HUES64 (cell line): ENCODE measurements around the gene SCRT2.

Experiments
- H3K27ac ChIP-seq: 2 replicates; pipeline ENCODE4 v1.7.0; 2013; ENCODE audit warnings: low read depth, low read length, inconsistent platforms
- H3K27me3 ChIP-seq: 2 replicates; pipeline ENCODE4 v1.6.1; 2013; ENCODE audit warnings: mild to moderate bottlenecking, low read length; ENCODE audit not compliant: insufficient read depth
- H3K36me3 ChIP-seq: 2 replicates; pipeline ENCODE4 v1.6.1; 2013; ENCODE audit warnings: mild to moderate bottlenecking, low read length; ENCODE audit not compliant: insufficient read depth
- H3K4me1 ChIP-seq: 2 replicates; pipeline ENCODE4 v1.6.1; 2013; ENCODE audit warnings: mild to moderate bottlenecking, low read length, moderate library complexity; ENCODE audit not compliant: insufficient read depth
- H3K4me3 ChIP-seq: 2 replicates; pipeline ENCODE4 v1.5.1; 2013; ENCODE audit warnings: mild to moderate bottlenecking, low read length, moderate library complexity
- H3K9ac ChIP-seq: 2 replicates; pipeline ENCODE4 v1.6.1; 2013; ENCODE audit warnings: mild to moderate bottlenecking, low read depth, low read length
- H3K9me3 ChIP-seq: 2 replicates; pipeline ENCODE4 v1.6.1; 2013; ENCODE audit warnings: low read depth, low read length; ENCODE audit not compliant: insufficient read depth
- WGBS: fragments of 150-250, 120-280 bp; methylation state at CpG from one replicate; pipeline ENCODE4 v1.1.7; 2013; ENCODE audit warnings: missing lambda C conversion rate; 5-methylcytosine and 5-hydroxymethylcytosine counted together

Gene SCRT2

GRCh38 chr20:687468-688203 lies 12.0 kb upstream of the SCRT2 start:
- WGBS: 93% methylated on average over 9 of the region's 9 CpGs
- H3K27me3 ChIP-seq: no peaks in the 10 kb centered on the region

GRCh38 chr20:684676-685319 lies 9.2 kb upstream of the SCRT2 start:
- H3K27ac ChIP-seq: no peak overlapping the region
- H3K4me3 ChIP-seq: no peak overlapping the region
- no peaks in the 10 kb centered on the region for H3K9me3 ChIP-seq
- 95% methylated on average over 2 of the region's 4 CpGs for whole genome bisulfite sequencing
- no peaks in the 10 kb centered on the region for H3K4me1 ChIP-seq
- H3K9ac ChIP-seq: no peak overlapping the region
- no peaks in the 10 kb centered on the region for H3K27me3 ChIP-seq
- no peaks in the 10 kb centered on the region for H3K36me3 ChIP-seq

More at GRCh38 chr20:687468-688203, 12.0 kb upstream of the SCRT2 start:
- H3K4me3 ChIP-seq: no peak overlapping the region
- no peak overlapping the region for H3K9ac ChIP-seq
- H3K36me3 ChIP-seq: no peaks in the 10 kb centered on the region
- H3K9me3 ChIP-seq: no peaks in the 10 kb centered on the region
- no peak overlapping the region for H3K27ac ChIP-seq
- no peaks in the 10 kb centered on the region for H3K4me1 ChIP-seq

DNA sequence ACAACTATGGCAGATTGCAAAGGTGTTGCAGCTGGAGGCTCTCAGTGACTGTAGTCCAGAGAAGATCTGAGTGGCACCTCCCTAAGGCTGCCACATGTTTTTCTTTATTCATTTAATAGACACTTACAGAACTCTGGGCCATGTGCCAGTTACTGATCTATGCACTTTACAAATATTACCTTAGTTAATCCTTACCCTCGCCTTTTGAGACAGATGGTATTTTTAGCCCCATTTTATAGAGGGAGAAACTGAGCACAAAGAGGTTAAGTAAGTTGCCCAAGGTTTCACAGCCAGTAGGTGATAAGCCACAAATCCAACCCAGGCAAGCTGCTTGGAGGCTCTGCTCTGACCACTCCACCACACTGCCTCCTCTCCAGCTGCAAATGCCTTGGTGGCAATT lies 6.5 kb upstream of the SCRT2 start:
- H3K9ac ChIP-seq: no peak overlapping the region
- H3K4me1 ChIP-seq: no peaks in the 10 kb centered on the region
- peaks cover 9% of the 10 kb centered on the region for H3K27me3 ChIP-seq
- no peaks in the 10 kb centered on the region for H3K9me3 ChIP-seq
- WGBS: 90% methylated on average over 1 of the region's 1 CpG
- H3K27ac ChIP-seq: no peak overlapping the region
- H3K36me3 ChIP-seq: no peaks in the 10 kb centered on the region
- H3K4me3 ChIP-seq: no peak overlapping the region

DNA sequence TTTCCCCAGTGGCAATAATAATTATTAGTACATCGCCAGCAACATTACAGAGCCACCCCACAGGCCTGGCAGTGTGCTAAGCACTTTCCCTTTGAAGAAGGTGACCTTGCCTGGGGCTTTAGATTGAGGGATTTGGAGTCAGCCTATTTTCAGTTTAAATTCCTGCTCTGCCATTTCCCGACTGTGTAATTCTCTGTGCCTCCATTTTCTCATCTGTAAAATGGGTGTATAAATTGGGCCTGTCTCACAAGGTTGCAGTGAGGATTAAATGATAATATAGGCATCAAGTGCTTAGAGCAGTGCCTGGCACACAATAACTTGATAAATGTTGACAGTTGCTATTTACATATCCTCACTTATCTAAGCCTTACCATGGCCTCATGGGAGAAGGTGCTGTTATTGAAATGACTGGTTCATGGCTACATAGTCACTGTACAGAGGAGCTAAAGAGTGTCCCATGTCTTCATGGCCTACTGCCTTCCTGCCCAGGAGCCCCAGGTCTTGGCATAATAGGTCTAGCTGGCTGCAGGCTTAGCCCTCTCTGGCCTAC lies 5.1 kb upstream of the SCRT2 start:
- Histone ChIP-seq H3K27ac (no peak overlapping the region), H3K36me3 (no peaks in the 10 kb centered on the region), H3K4me3 (no peak overlapping the region), H3K9ac (no peak overlapping the region), H3K4me1 (peaks cover 7% of the 10 kb centered on the region), H3K9me3 (no peaks in the 10 kb centered on the region), H3K27me3 (peaks cover 23% of the 10 kb centered on the region)
- 86% methylated on average over 2 of the region's 2 CpGs for WGBS

DNA sequence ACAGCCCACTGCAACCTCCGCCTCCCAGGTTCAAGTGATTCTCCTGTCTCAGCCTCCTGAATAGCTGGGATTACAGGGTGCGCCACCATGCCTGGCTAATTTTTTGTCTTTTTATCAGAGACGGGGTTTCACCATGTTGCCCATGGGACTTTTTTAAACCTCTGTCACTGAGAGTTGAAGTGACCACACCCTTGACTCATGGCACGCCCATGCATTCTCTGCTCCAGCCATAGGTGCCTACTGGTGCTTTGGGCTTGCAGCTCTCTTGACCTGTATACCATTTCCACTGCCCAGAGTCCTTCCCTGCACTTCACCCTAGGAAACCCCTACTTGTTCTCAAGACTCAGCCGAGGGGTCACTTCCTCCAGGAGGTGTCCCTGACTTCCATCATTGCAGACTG lies 2.4 kb upstream of the SCRT2 start:
- no peaks in the 10 kb centered on the region for H3K36me3 ChIP-seq
- no peak overlapping the region for H3K27ac ChIP-seq
- H3K4me3 ChIP-seq: no peak overlapping the region
- H3K27me3 ChIP-seq: peaks cover 47% of the 10 kb centered on the region
- no peaks in the 10 kb centered on the region for H3K9me3 ChIP-seq
- H3K9ac ChIP-seq: no peak overlapping the region
- H3K4me1 ChIP-seq: peaks cover 7% of the 10 kb centered on the region
- WGBS: 92% methylated on average over 5 of the region's 5 CpGs

DNA sequence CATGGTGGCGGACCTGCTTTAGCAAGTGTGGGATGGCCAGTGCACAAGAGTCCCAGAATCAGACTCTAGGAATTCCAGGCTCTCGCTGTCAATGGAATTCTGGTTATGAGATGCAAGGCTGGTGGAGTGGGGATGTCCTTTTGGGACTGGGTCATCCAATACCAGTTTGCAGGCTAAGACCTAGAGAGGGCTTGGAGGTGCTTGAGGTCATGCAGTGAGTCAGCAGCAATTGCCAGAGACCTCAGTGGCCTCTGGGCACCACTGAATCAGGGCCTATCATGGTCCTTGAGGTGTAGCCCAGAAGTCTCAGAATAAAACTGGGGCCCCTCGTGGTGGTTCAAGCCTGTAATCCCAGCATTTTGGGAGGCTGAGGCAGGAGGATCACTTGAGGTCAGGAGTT lies 1.4 kb upstream of the SCRT2 start:
- peaks cover 9% of the 10 kb centered on the region for H3K4me1 ChIP-seq
- H3K4me3 ChIP-seq: peak overlapping the region; percentile 54
- H3K9ac ChIP-seq: peak overlapping the region; percentile 67
- H3K27ac ChIP-seq: no peak overlapping the region
- no peaks in the 10 kb centered on the region for H3K9me3 ChIP-seq
- no peaks in the 10 kb centered on the region for H3K36me3 ChIP-seq
- WGBS: 79% methylated on average over 3 of the region's 3 CpGs
- H3K27me3 ChIP-seq: peaks cover 47% of the 10 kb centered on the region

DNA sequence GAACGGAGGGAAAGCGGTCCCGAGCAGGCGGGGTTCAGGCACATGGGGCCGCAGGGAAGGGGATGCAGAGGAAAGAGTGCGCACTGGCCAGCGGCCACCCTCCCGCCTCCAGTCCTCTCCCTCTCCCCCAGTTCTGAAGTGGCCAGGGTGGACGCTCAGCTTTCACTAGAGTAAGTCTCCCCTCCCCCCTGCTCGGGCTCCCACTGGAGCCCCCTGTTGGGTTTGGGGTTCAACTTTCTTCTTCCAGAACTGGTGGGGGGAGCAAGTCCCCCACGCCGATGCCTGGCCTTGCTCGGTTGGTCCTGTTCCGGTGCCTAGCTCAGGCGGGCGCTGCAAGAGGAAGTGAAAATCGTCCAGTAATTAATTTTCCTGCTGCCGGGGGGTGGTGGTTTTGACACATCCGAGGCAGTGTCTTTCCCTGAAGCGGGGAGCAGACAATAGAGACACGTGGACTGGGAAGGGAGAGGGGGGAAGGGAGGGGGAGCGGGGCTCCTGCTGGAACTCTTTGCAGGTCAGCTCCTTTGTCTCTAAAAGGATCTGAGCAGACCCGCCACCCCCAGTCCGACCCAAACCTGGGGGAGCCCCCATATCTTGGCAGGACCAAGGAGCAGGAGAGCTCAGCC lies 824 bp upstream of the SCRT2 start:
- Histone ChIP-seq H3K27me3 (peaks cover 47% of the 10 kb centered on the region), H3K4me1 (peaks cover 10% of the 10 kb centered on the region), H3K9ac (peak overlapping the region; percentile 67), H3K27ac (no peak overlapping the region), H3K9me3 (no peaks in the 10 kb centered on the region), H3K4me3 (peak overlapping the region; percentile 54), H3K36me3 (no peaks in the 10 kb centered on the region)
- WGBS: 6% methylated on average over 20 of the region's 24 CpGs

- Histone ChIP-seq H3K36me3 (no peaks in the 10 kb centered on the region), H3K27ac (no peak overlapping the region), H3K9me3 (no peaks in the 10 kb centered on the region), H3K4me1 (peaks cover 10% of the 10 kb centered on the region), H3K9ac (no peak overlapping the region), H3K27me3 (peaks cover 47% of the 10 kb centered on the region), H3K4me3 (peak overlapping the region; percentile 54)
- WGBS: 9% methylated on average over 25 of the region's 25 CpGs
Measured at GRCh38 chr20:675033-675452, 559 bp downstream of the SCRT2 start.

GRCh38 chr20:673603-674001 lies 2.0 kb downstream of the SCRT2 start:
- Histone ChIP-seq H3K4me1 (peaks cover 10% of the 10 kb centered on the region), H3K36me3 (no peaks in the 10 kb centered on the region), H3K9me3 (no peaks in the 10 kb centered on the region), H3K27ac (no peak overlapping the region), H3K4me3 (no peak overlapping the region), H3K27me3 (peaks cover 46% of the 10 kb centered on the region), H3K9ac (no peak overlapping the region)
- 77% methylated on average over 3 of the region's 3 CpGs for WGBS

- no peaks in the 10 kb centered on the region for H3K36me3 ChIP-seq
- H3K9ac ChIP-seq: no peak overlapping the region
- H3K9me3 ChIP-seq: no peaks in the 10 kb centered on the region
- WGBS: 64% methylated on average over 7 of the region's 7 CpGs
- H3K27me3 ChIP-seq: peaks cover 41% of the 10 kb centered on the region
- H3K27ac ChIP-seq: no peak overlapping the region
- no peak overlapping the region for H3K4me3 ChIP-seq
- peaks cover 10% of the 10 kb centered on the region for H3K4me1 ChIP-seq
Measured at GRCh38 chr20:672963-673602, 2.5 kb downstream of the SCRT2 start.
